ENCODE measurements around the gene PEX7. TPM values are rescaled to one million over a fixed set of nuclear protein-coding genes. Genes with fewer than 3 reads are reported as not detected.

Gene PEX7
- total RNA-seq, 1 donor from 2014 or later: 6.8 TPM

DNA sequence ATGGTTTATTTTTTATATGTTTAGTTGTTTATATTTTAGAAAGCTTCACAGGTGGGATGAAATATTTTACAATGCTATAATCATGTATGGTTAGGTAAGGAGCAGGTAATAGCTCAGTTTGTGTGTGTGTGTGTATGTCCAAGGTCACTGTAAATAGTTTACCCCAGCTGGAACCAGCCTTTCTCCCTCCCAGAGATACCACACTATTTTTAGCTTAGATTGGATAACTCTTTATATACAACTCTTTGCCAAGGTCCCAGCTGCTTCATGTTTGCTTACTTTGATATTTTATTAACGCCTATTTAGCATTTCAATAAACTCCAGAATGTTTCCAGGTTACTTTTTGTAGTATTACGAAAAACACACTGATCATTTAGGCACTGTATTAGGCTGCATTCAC is 1.8 kb upstream of the PEX7 start:
- Mint-ChIP-seq H3K9me3 (no peaks in the 10 kb centered on the region), H3K4me1 (peaks cover 13% of the 10 kb centered on the region), H3K27ac (no peak overlapping the region), H3K4me3 (no peak overlapping the region), H3K27me3 (peaks cover 4% of the 10 kb centered on the region), H3K36me3 (ENCODE audit: low read depth) (peaks cover 5% of the 10 kb centered on the region)
- ATAC-seq (ENCODE audit: low read depth) (no peak), DNase-seq (no peak)
- POLR2A ChIA-PET: interaction anchor here (1.1 kb wide), 1 partner anchor 28 kb away, joined by 5 read pairs; the partner anchor contains the start of gene MAP3K5
- CTCF ChIA-PET: no interaction called here
- intact Hi-C loops (cut with micrococcal nuclease): loop anchor here (5.0 to 10.0 kb wide), 3 partner anchors 38 to 1584 kb away; partner anchors contain the start of gene HEBP2
- no peak for TF ChIP-seq CTCF (IDR thresholded peaks at IDR 0.05)

GRCh38 chr6:136822046-136822375 is 381 bp upstream of the PEX7 start:
- Mint-ChIP-seq H3K4me1 (peaks cover 16% of the 10 kb centered on the region), H3K36me3 (ENCODE audit: low read depth) (peaks cover 16% of the 10 kb centered on the region), H3K27me3 (peaks cover 4% of the 10 kb centered on the region), H3K4me3 (peak overlapping the region; percentile 94), H3K27ac (peak overlapping the region; percentile 98), H3K9me3 (no peaks in the 10 kb centered on the region)
- ATAC-seq (ENCODE audit: low read depth): no peak
- intact Hi-C loops (cut with micrococcal nuclease): loop anchor here (1.0 to 10.0 kb wide), 9 partner anchors 29 to 1583 kb away; partner anchors contain the start of genes BCLAF1, HEBP2 and SLC35D3
- no peak for DNase-seq
- no peak for TF ChIP-seq CTCF (IDR thresholded peaks at IDR 0.05)
- ChIA-PET POLR2A (interaction anchor here (0.6 to 2.8 kb wide), 6 partner anchors 21 to 1324 kb away, joined by 4 to 23 read pairs (median 6); partner anchors contain the start of genes BCLAF1 and MAP3K5), CTCF (interaction anchor here (1.1 to 3.3 kb wide), 3 partner anchors 28 to 178 kb away, joined by 4 to 21 read pairs (median 13); partner anchors contain the start of gene MAP3K5)

DNA sequence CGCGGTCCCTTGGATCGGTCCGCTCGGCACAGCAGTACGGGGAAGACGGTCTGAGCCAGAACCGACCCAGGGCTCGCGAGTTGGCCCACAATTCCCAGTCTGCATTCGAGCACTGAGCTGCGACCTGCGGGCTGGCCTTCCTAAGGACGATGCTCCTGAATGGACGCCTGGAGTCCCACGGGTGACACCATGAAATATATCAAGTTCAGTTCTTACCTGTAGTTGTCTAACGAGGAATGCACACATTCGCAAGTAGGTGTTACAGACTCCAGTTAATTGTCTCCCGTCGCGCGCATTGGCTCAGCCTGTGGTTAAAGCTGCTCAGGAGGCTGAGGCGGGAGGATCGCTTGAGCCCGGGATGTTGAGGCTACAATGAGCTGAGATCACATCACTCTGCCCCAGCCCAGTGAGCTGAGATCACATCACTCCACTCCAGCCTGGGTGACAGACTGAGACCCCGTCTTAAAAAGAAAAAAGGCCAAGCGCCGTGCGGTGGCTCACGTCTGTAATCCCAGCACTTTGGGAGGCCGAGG is 802 bp downstream of the PEX7 start:
- Mint-ChIP-seq H3K27me3 (peaks cover 2% of the 10 kb centered on the region), H3K4me3 (peak overlapping the region; percentile 94), H3K9me3 (no peaks in the 10 kb centered on the region), H3K27ac (peak overlapping the region; percentile 89), H3K4me1 (peaks cover 20% of the 10 kb centered on the region), H3K36me3 (ENCODE audit: low read depth) (peaks cover 22% of the 10 kb centered on the region)
- ChIA-PET POLR2A (interaction anchor here (0.8 to 2.8 kb wide), 5 partner anchors 31 to 534 kb away, joined by 3 to 23 read pairs (median 7); partner anchors contain the start of genes BCLAF1 and MAP3K5), CTCF (interaction anchor here (1.2 to 3.3 kb wide), 3 partner anchors 28 to 179 kb away, joined by 3 to 21 read pairs (median 13); partner anchors contain the start of gene MAP3K5)
- DNase-seq: no peak
- TF ChIP-seq CTCF (IDR thresholded peaks at IDR 0.05): no peak
- no peak for ATAC-seq (ENCODE audit: low read depth)
- intact Hi-C loops (cut with micrococcal nuclease): loop anchor here (2.0 to 10.0 kb wide), 4 partner anchors 41 to 1582 kb away; partner anchors contain the start of genes HEBP2 and SLC35D3

DNA sequence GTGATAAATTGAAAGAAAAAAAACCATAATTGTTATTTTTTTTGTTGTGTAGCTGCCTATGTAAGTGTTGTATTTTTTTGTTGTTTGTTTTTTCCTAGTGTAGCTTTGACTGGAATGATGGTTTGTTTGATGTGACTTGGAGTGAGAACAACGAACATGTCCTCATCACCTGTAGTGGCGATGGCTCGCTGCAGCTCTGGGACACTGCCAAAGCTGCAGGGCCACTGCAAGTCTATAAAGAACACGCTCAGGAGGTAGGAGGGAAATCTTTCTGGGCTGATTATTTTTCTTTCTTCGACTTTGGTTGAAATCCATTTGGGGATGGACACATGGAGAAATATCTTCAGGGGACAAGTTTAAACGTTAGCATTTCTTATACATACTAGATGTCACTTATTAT is 3.8 kb downstream of the PEX7 start:
- intact Hi-C loops (cut with micrococcal nuclease): loop anchor here (10.0 kb wide), 2 partner anchors 819 to 1579 kb away; partner anchors contain the start of gene HEBP2
- H3K36me3 Mint-ChIP-seq (ENCODE audit: low read depth): peaks cover 46% of the 10 kb centered on the region
- no peak overlapping the region for H3K27ac Mint-ChIP-seq
- ATAC-seq (ENCODE audit: low read depth) (no peak), DNase-seq (no peak)
- peaks cover 6% of the 10 kb centered on the region for H3K9me3 Mint-ChIP-seq
- peaks cover 32% of the 10 kb centered on the region for H3K4me1 Mint-ChIP-seq
- ChIA-PET POLR2A (interaction anchor here (0.6 kb wide), 1 partner anchor 1993 kb away, joined by 3 read pairs; no protein-coding TSS in a partner anchor), CTCF (no interaction called here)
- H3K27me3 Mint-ChIP-seq: no peaks in the 10 kb centered on the region
- no peak overlapping the region for H3K4me3 Mint-ChIP-seq
- TF ChIP-seq CTCF (IDR thresholded peaks at IDR 0.05): no peak

GRCh38 chr6:136831873-136832562 is 9.6 kb downstream of the PEX7 start:
- TF ChIP-seq CTCF (IDR thresholded peaks at IDR 0.05): no peak
- ChIA-PET POLR2A (no interaction called here), CTCF (no interaction called here)
- DNase-seq (no peak), ATAC-seq (ENCODE audit: low read depth) (no peak)
- H3K27ac Mint-ChIP-seq: no peak overlapping the region
- peaks cover 18% of the 10 kb centered on the region for H3K9me3 Mint-ChIP-seq
- H3K4me3 Mint-ChIP-seq: no peak overlapping the region
- peaks cover 16% of the 10 kb centered on the region for H3K4me1 Mint-ChIP-seq
- peaks cover 64% of the 10 kb centered on the region for H3K36me3 Mint-ChIP-seq (ENCODE audit: low read depth)
- intact Hi-C loops (cut with micrococcal nuclease): no loop called here
- no peaks in the 10 kb centered on the region for H3K27me3 Mint-ChIP-seq
